HG02840 (cell line): Measurements from ENCODE around the gene PIK3CG.
"Not testable (repeated sequence)": the region's sequence is repeated elsewhere in the genome, so short reads cannot be mapped to it uniquely, and the experiment has no call there.

Experiments
- ATAC-seq: cut with Tn5 transposase; IDR thresholded peaks from one replicate; pipeline ENCODE4 v1.9.1; 2021; ENCODE audit warnings: mild to moderate bottlenecking, moderate library complexity, moderate number of reproducible peaks; ENCODE audit not compliant: unreplicated experiment, low FRiP score

PIK3CG gene

GRCh38 chr7:106927536-106927935, 62.5 kb downstream of the PIK3CG start:
- no peak for ATAC-seq

DNA sequence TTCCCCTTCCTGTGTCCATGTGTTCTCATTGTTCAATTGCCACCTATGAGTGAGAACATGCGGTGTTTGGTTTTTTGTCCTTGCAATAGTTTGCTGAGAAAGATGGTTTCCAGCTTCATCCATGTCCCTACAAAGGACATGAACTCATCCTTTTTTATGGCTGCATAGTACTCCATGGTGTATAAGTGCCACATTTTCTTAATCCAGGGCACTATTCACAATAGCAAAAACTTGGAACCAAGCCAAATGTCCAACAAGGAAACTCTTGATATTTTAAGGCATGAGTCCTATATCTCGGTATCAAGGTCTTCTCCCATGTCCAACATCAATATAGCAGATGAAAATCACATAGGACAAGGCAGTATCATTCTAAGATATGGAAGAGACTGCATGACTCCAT, 64.5 kb downstream of the PIK3CG start:
- ATAC-seq = not testable (repeated sequence)

DNA sequence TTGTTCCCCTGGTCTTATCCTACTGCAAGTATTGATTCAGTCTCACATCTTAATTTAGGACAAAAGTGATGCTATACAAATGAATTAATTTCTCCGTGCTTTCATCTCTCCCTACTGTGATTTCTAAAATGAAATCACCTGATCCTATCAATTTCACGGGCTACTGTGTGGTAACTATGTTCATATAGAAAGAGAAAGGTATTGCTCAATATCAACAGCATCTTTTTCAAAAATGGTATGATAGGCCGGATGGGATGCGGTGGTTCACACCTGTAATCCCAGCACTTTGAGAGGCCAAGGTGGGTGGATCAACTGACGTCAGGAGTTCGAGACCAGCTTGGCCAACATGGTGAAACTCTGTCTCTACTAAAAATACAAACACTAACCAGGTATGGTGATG, 71.2 kb downstream of the PIK3CG start:
- no peak for ATAC-seq

GRCh38 chr7:106938122-106938521, 73.0 kb downstream of the PIK3CG start:
- not testable (repeated sequence) for ATAC-seq

- ATAC-seq = no peak
These were observed 73.7 kb downstream of the PIK3CG start for GRCh38 chr7:106938803-106939202.

DNA sequence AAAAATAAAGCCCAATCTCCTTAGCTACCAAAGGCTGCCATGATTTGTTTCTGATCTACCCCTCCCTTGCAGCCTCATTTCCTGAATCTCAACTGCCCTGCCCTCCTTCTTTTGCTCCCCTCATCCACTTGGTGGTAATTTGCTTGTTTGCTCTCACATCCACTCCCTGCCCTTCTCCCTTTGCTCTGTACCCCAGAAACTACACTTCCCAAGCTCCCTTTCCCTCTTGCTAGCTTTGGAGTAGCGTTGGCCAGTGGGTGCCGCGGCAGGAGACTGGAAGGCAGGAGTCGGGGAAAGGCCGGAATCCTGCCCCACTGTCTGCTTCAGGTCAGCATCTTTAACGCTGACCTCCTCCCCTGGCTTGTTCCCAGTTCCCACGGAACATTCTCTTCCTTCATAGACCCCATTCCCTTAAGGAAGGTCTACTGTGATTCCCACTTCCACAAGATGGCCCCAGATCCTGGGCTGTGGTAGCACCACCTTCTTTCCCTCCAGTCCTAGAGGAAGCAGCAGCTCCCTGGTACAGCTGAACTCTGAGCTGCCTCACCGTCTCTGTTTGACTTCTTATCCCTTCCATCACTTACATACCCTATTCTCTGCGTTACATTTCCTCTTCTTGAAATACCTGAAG, 79.1 kb downstream of the PIK3CG start:
- ATAC-seq = no peak

GRCh38 chr7:106947244-106947728, 82.2 kb downstream of the PIK3CG start:
- ATAC-seq = no peak

DNA sequence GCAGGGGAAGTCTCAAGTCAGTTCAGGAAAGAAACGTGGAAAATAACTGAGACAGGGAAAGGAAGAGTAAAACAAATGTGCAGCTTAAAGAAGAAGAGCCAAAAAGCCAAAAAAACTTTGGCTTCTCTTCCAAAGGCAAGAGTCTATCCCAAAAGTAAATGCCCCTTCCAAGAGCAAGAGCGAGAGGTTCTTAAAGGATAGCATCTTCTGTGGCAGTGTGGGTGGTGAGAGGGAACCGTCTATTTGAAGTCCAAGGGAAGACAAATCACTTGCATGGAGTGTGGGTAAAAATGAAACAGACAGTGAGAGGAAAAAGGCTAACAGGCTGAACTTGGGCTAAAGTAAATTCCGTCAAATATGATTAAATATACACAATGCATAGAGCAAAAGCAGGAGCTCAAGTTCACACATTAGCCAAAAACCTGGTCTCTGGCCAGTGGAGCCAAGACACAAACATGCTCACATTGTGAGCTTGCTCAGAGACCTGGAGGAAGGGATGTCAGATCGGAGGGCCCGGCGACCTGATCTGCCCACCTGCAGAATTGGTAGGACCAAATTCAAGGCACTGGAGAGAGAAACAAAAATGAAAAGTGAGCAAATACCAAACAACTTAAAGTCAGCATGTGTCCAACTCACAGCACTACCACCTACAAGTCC, 87.0 kb downstream of the PIK3CG start:
- no peak for ATAC-seq

GRCh38 chr7:106952658-106953231, 87.7 kb downstream of the PIK3CG start:
- no peak for ATAC-seq

DNA sequence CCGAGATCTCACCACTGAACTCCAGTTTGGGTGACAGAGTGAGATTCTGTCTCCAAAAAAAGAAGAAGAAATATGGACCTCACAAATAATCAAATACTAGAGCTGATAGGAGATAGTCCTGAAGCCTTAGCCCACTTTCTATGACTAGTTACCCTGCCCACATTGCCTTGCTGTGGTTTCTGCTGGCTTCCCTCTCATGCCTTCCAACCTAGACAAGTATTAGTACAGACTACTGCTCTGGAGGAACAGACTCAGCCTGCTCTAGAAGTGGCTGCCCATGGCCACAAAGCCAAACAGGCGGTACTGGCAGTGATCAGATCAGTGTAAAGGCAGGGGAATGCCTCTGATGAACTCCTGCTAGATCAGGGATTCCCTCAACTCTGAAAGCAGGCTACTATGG, 89.8 kb downstream of the PIK3CG start:
- ATAC-seq = no peak

DNA sequence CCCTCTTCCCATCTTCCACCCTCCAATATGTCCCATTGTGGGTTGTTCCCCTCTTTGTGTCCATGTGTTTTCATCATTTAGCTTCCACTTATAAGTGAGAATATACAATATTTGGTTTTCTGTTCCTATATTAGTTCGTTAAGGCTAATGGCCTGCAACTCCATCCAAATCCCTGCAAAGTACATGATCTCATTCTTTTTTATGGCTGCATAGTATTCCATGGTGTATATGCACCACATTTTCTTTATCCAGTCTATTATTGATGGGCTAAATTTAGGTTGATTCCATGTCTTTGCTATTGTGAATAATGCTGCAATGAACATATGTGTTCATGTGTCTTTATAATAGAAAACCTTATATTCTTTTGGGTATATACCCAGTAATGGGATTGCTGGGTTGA, 90.8 kb downstream of the PIK3CG start:
- ATAC-seq = not testable (repeated sequence)
